Measurements from ENCODE around the gene SURF6. TPM values are rescaled to one million over a fixed set of nuclear protein-coding genes. Genes with fewer than 3 reads are reported as not detected.
"Not testable (repeated sequence)": the region's sequence is repeated elsewhere in the genome, so short reads cannot be mapped to it uniquely, and the experiment has no call there.

SURF6 gene
- total RNA-seq, 1 donor from 2014 or later, result 23.9 TPM

DNA sequence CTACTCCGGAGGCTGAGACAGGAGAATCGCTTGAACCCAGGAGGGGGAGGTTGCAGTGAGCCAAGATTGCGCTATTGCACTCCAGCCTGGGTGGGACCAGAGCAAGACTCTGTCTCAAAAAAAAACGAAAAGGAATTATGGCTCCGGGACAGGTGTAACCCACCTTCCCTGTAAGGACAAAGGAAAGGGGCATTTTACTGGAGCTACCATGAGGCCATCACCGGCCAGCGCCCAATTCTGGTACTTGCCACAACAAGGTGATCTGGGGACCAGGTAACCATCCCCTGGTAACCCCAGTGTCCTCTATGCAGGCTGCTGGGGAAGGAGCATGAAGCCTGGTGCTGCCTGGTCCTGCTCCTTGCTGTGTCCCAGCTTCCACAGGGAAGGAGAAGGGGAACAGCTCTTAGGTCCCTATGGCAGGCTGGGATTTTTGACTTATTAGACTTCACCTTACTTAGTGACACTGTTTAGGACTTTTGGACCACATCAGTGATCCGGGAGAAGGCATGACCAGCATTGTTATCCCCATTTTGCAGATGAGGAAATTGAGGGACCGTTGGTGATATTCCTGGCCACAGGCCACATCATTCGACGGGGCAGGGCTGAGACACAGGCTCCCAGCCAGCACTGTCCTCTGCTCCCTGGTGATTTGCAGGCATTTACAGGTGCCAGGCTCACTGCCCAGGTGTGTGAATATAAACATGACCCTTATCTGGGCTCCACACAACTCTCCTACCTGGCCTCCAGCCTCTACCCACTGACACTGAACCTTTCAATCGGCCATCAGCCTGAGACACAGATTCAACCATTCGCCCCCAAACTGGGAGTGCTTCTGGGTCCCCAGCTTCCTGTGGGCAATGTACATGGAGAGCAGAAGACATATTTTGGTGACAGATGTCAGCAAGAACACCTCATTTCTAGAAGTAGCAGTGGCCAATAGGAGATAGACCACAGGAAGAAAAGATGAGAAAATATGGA lies 34.4 kb downstream of the SURF6 start:
- H3K4me1 Mint-ChIP-seq, result no peaks in the 10 kb centered on the region
- TF ChIP-seq, protein P1, sequence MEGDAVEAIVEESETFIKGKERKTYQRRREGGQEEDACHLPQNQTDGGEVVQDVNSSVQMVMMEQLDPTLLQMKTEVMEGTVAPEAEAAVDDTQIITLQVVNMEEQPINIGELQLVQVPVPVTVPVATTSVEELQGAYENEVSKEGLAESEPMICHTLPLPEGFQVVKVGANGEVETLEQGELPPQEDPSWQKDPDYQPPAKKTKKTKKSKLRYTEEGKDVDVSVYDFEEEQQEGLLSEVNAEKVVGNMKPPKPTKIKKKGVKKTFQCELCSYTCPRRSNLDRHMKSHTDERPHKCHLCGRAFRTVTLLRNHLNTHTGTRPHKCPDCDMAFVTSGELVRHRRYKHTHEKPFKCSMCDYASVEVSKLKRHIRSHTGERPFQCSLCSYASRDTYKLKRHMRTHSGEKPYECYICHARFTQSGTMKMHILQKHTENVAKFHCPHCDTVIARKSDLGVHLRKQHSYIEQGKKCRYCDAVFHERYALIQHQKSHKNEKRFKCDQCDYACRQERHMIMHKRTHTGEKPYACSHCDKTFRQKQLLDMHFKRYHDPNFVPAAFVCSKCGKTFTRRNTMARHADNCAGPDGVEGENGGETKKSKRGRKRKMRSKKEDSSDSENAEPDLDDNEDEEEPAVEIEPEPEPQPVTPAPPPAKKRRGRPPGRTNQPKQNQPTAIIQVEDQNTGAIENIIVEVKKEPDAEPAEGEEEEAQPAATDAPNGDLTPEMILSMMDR (conservative IDR thresholded peaks at IDR 0.05), result no peak
- no peaks in the 10 kb centered on the region for H3K9me3 Mint-ChIP-seq
- no peak overlapping the region for H3K4me3 Mint-ChIP-seq
- no peak overlapping the region for H3K27ac Mint-ChIP-seq (ENCODE audit: unreplicated experiment)
- no peaks in the 10 kb centered on the region for H3K36me3 Mint-ChIP-seq (ENCODE audit: low read depth)
- H3K27me3 Mint-ChIP-seq (ENCODE audit: low read depth), result peaks cover 19% of the 10 kb centered on the region
- no peak for DNase-seq (ENCODE audit: low read depth, low spot score)

GRCh38 chr9:133299996-133300395 lies 36.0 kb downstream of the SURF6 start:
- not testable (repeated sequence) for H3K36me3 Mint-ChIP-seq (ENCODE audit: low read depth); H3K4me1 Mint-ChIP-seq; H3K4me3 Mint-ChIP-seq; H3K9me3 Mint-ChIP-seq; DNase-seq (ENCODE audit: low read depth, low spot score); H3K27ac Mint-ChIP-seq (ENCODE audit: unreplicated experiment)
- peaks cover 24% of the 10 kb centered on the region for H3K27me3 Mint-ChIP-seq (ENCODE audit: low read depth)

GRCh38 chr9:133294257-133294656 lies 41.7 kb downstream of the SURF6 start:
- H3K27ac Mint-ChIP-seq (ENCODE audit: unreplicated experiment), result no peak overlapping the region
- peaks cover 25% of the 10 kb centered on the region for H3K9me3 Mint-ChIP-seq
- H3K4me1 Mint-ChIP-seq, result no peaks in the 10 kb centered on the region
- no peak overlapping the region for H3K4me3 Mint-ChIP-seq
- TF ChIP-seq, protein P1 (conservative IDR thresholded peaks at IDR 0.05), result no peak
- peaks cover 2% of the 10 kb centered on the region for H3K36me3 Mint-ChIP-seq (ENCODE audit: low read depth)
- peaks cover 40% of the 10 kb centered on the region for H3K27me3 Mint-ChIP-seq (ENCODE audit: low read depth)
- DNase-seq (ENCODE audit: low read depth, low spot score), result no peak

GRCh38 chr9:133290751-133291302 lies 45.2 kb downstream of the SURF6 start:
- H3K4me1 Mint-ChIP-seq, result no peaks in the 10 kb centered on the region
- no peak overlapping the region for H3K4me3 Mint-ChIP-seq
- H3K9me3 Mint-ChIP-seq, result peaks cover 31% of the 10 kb centered on the region
- peaks cover 23% of the 10 kb centered on the region for H3K27me3 Mint-ChIP-seq (ENCODE audit: low read depth)
- H3K36me3 Mint-ChIP-seq (ENCODE audit: low read depth), result peaks cover 2% of the 10 kb centered on the region
- DNase-seq (ENCODE audit: low read depth, low spot score), result no peak
- no peak overlapping the region for H3K27ac Mint-ChIP-seq (ENCODE audit: unreplicated experiment)
- TF ChIP-seq, protein P1 (conservative IDR thresholded peaks at IDR 0.05), result no peak

- no peaks in the 10 kb centered on the region for H3K4me1 Mint-ChIP-seq
- H3K27me3 Mint-ChIP-seq (ENCODE audit: low read depth), result no peaks in the 10 kb centered on the region
- H3K4me3 Mint-ChIP-seq, result no peak overlapping the region
- no peaks in the 10 kb centered on the region for H3K36me3 Mint-ChIP-seq (ENCODE audit: low read depth)
- H3K27ac Mint-ChIP-seq (ENCODE audit: unreplicated experiment), result no peak overlapping the region
- no peak for DNase-seq (ENCODE audit: low read depth, low spot score)
- H3K9me3 Mint-ChIP-seq, result peaks cover 16% of the 10 kb centered on the region
- TF ChIP-seq, protein P1 (conservative IDR thresholded peaks at IDR 0.05), result no peak
These were observed 49.5 kb downstream of the SURF6 start for GRCh38 chr9:133286523-133286922.
